ENCODE measurements around the gene SERPINA6. TPM values are rescaled to one million over a fixed set of nuclear protein-coding genes. Genes with fewer than 3 reads are reported as not detected.

The SERPINA6 gene
- total RNA-seq, 1 experiment from 2014 or later, result 4.5 TPM

DNA sequence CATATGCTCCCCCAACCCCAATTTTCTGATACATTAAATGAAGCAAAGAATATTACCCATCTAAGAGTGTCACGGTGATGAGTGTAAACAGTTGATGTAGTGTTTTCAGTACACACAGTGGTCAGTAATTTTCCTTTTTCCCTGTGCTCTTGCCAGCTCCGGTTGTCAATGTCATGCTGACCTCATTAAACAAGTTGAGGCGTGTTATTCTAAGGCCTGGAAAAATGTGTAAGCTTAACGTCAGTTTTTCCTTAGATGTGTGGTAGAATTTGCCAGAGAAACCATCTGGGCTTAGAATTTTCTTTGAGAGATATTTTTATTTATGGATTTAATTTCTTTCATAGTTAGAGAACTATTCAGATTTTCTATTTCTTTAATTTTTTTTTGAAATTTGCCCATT is 11.7 kb upstream of the SERPINA6 start:
- TF ChIP-seq, protein P1, sequence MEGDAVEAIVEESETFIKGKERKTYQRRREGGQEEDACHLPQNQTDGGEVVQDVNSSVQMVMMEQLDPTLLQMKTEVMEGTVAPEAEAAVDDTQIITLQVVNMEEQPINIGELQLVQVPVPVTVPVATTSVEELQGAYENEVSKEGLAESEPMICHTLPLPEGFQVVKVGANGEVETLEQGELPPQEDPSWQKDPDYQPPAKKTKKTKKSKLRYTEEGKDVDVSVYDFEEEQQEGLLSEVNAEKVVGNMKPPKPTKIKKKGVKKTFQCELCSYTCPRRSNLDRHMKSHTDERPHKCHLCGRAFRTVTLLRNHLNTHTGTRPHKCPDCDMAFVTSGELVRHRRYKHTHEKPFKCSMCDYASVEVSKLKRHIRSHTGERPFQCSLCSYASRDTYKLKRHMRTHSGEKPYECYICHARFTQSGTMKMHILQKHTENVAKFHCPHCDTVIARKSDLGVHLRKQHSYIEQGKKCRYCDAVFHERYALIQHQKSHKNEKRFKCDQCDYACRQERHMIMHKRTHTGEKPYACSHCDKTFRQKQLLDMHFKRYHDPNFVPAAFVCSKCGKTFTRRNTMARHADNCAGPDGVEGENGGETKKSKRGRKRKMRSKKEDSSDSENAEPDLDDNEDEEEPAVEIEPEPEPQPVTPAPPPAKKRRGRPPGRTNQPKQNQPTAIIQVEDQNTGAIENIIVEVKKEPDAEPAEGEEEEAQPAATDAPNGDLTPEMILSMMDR (IDR thresholded peaks at IDR 0.05; ENCODE audit: unreplicated experiment), result no peak
- H3K27me3 Mint-ChIP-seq (ENCODE audit: unreplicated experiment), result no peaks in the 10 kb centered on the region
- peaks cover 6% of the 10 kb centered on the region for H3K36me3 Mint-ChIP-seq (ENCODE audit: insufficient read depth, unreplicated experiment)
- no peak overlapping the region for H3K27ac Mint-ChIP-seq (ENCODE audit: unreplicated experiment)
- intact Hi-C loops (cut with micrococcal nuclease; ENCODE audit: unreplicated experiment), result no loop called here
- CTCF ChIA-PET, result no interaction called here
- no peak overlapping the region for H3K4me3 Mint-ChIP-seq (ENCODE audit: low read depth, unreplicated experiment)
- peaks cover 3% of the 10 kb centered on the region for H3K9me3 Mint-ChIP-seq (ENCODE audit: low read depth, unreplicated experiment)
- DNase-seq, result no peak
- H3K4me1 Mint-ChIP-seq (ENCODE audit: low read depth, unreplicated experiment), result no peaks in the 10 kb centered on the region
- no TSS peak for BruUV-seq (replicated peaks)

DNA sequence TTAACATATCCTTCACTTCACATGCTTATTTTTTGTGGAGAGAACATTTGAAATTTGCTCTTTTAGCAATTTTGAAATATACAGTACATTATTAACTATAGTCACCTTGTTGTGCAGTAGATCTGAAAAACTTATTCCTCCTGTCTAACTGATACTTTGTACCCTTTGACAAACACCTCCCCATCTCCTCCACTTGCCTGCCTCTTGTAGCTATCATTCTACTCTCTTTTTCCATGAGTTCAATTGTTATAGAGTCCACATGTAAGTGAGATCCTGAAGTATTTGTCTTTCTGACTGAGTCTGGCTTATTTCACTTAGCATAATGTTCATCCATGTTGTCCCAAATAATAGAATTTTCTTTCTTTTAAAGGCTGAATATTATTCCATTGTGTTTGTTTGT is 9.5 kb upstream of the SERPINA6 start:
- Mint-ChIP-seq H3K36me3 (ENCODE audit: insufficient read depth, unreplicated experiment) (no peaks in the 10 kb centered on the region), H3K27me3 (ENCODE audit: unreplicated experiment) (no peaks in the 10 kb centered on the region), H3K9me3 (ENCODE audit: low read depth, unreplicated experiment) (no peaks in the 10 kb centered on the region), H3K27ac (ENCODE audit: unreplicated experiment) (no peak overlapping the region), H3K4me1 (ENCODE audit: low read depth, unreplicated experiment) (no peaks in the 10 kb centered on the region), H3K4me3 (ENCODE audit: low read depth, unreplicated experiment) (no peak overlapping the region)
- CTCF ChIA-PET, result no interaction called here
- TF ChIP-seq, protein P1 (IDR thresholded peaks at IDR 0.05; ENCODE audit: unreplicated experiment), result no peak
- BruUV-seq (replicated peaks), result no TSS peak
- DNase-seq, result no peak
- intact Hi-C loops (cut with micrococcal nuclease; ENCODE audit: unreplicated experiment), result no loop called here

DNA sequence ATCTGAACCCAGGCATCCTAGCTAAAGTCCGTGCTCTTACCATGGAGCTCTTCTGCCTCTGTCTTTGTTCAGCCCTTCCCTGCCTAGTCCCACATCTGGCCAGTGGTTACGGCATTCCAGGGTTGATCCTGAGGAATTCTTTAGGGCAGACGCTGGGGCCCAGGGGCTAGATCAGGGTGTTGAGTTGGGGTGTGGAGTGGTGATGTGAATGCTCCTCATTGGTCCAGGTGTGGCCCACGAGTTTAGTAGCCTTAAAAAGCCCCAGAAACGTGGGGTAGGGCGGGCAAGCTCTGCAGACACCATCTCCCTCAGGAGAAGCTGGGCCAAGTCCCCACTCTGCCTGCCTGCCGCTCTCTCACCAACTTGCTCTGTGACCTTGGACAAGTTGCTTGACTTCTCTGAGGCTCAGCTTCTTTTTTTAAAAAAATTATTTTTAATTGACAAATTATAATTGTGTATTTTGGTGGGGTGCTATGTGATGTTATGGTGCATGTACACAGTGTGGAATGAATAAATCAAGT is 9.0 kb upstream of the SERPINA6 start:
- CTCF ChIA-PET, result no interaction called here
- no peak overlapping the region for H3K4me3 Mint-ChIP-seq (ENCODE audit: low read depth, unreplicated experiment)
- no TSS peak for BruUV-seq (replicated peaks)
- intact Hi-C loops (cut with micrococcal nuclease; ENCODE audit: unreplicated experiment), result no loop called here
- H3K4me1 Mint-ChIP-seq (ENCODE audit: low read depth, unreplicated experiment), result no peaks in the 10 kb centered on the region
- H3K9me3 Mint-ChIP-seq (ENCODE audit: low read depth, unreplicated experiment), result no peaks in the 10 kb centered on the region
- H3K27me3 Mint-ChIP-seq (ENCODE audit: unreplicated experiment), result no peaks in the 10 kb centered on the region
- TF ChIP-seq, protein P1 (IDR thresholded peaks at IDR 0.05; ENCODE audit: unreplicated experiment), result no peak
- H3K36me3 Mint-ChIP-seq (ENCODE audit: insufficient read depth, unreplicated experiment), result no peaks in the 10 kb centered on the region
- H3K27ac Mint-ChIP-seq (ENCODE audit: unreplicated experiment), result no peak overlapping the region
- DNase-seq, result no peak

DNA sequence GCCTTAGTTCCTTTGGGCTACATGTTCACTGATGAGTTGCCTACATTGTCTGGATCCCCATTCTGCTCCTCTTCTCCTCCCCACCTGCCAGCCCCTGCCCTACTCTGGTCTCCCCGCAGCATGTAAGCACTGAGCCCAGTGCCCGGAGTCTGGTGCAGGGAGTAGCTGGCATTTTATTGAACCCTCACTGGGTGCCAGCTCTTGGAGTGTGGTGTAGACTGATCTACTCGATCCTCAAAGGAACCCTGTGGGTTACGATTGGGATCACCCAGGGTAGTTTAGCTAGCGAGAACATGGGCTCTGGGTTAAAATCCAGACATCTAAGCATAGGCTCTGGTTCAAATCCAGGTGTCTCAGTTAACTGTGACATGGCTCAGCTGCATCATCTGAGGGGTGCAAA is 8.3 kb upstream of the SERPINA6 start:
- CTCF ChIA-PET, result no interaction called here
- H3K9me3 Mint-ChIP-seq (ENCODE audit: low read depth, unreplicated experiment), result no peaks in the 10 kb centered on the region
- no peaks in the 10 kb centered on the region for H3K27me3 Mint-ChIP-seq (ENCODE audit: unreplicated experiment)
- no TSS peak for BruUV-seq (replicated peaks)
- no peaks in the 10 kb centered on the region for H3K36me3 Mint-ChIP-seq (ENCODE audit: insufficient read depth, unreplicated experiment)
- intact Hi-C loops (cut with micrococcal nuclease; ENCODE audit: unreplicated experiment), result no loop called here
- no peaks in the 10 kb centered on the region for H3K4me1 Mint-ChIP-seq (ENCODE audit: low read depth, unreplicated experiment)
- no peak overlapping the region for H3K4me3 Mint-ChIP-seq (ENCODE audit: low read depth, unreplicated experiment)
- TF ChIP-seq, protein P1 (IDR thresholded peaks at IDR 0.05; ENCODE audit: unreplicated experiment), result no peak
- DNase-seq, result no peak
- H3K27ac Mint-ChIP-seq (ENCODE audit: unreplicated experiment), result no peak overlapping the region

Data from Calu3 (cell line).